H9 (cell line): ENCODE results near the gene NOVA1. TPM values are rescaled to one million over a fixed set of nuclear protein-coding genes. Genes with fewer than 3 reads are reported as not detected.

Experiments used
- DNase-seq: peaks from one replicate; pipeline ENCODE4 v3.0.0-alpha.2; 2017
- H2AFZ ChIP-seq: one replicate; pipeline ENCODE4 v1.6.1; 2013; ENCODE audit warnings: mild to moderate bottlenecking, low read length, control low read depth, moderate library complexity
- H2AK5ac ChIP-seq: 2 replicates; pipeline ENCODE4 v1.6.1; 2013; ENCODE audit warnings: low read length, control low read depth, mixed read lengths; ENCODE audit not compliant: insufficient read length
- H2BK120ac ChIP-seq: one replicate; pipeline ENCODE4 v1.6.1; 2013; ENCODE audit warnings: low read depth, mild to moderate bottlenecking, low read length, control low read depth, inconsistent platforms; ENCODE audit not compliant: poor library complexity, severe bottlenecking
- H2BK12ac ChIP-seq: 2 replicates; pipeline ENCODE4 v1.6.1; 2013; ENCODE audit warnings: low read length, control low read depth, mixed read lengths, low read depth; ENCODE audit not compliant: insufficient read length
- H2BK15ac ChIP-seq: 2 replicates; pipeline ENCODE4 v1.6.1; 2013; ENCODE audit warnings: low read depth, low read length, control low read depth
- H2BK20ac ChIP-seq: one replicate; pipeline ENCODE4 v1.6.1; 2013; ENCODE audit warnings: low read depth, mild to moderate bottlenecking, low read length, control low read depth, inconsistent platforms; ENCODE audit not compliant: poor library complexity, severe bottlenecking
- H2BK5ac ChIP-seq: 2 replicates; pipeline ENCODE4 v1.6.1; 2013; ENCODE audit warnings: low read length, control low read depth, mixed read lengths; ENCODE audit not compliant: insufficient read length
- H3K14ac ChIP-seq: 2 replicates; pipeline ENCODE4 v1.6.1; 2013; ENCODE audit warnings: low read length, control low read depth; ENCODE audit not compliant: insufficient read depth
- H3K18ac ChIP-seq: 2 replicates; pipeline ENCODE4 v1.6.1; 2013; ENCODE audit warnings: low read depth, mild to moderate bottlenecking, mixed read lengths, low read length, control low read depth; ENCODE audit not compliant: insufficient read length
- H3K23ac ChIP-seq: 2 replicates; pipeline ENCODE4 v1.6.1; 2013; ENCODE audit warnings: low read length, control low read depth, mixed read lengths, low read depth; ENCODE audit not compliant: insufficient read length
- H3K23me2 ChIP-seq: 2 replicates; pipeline ENCODE4 v1.6.1; 2013; ENCODE audit warnings: low read depth, mild to moderate bottlenecking, mixed read lengths, low read length, control low read depth; ENCODE audit not compliant: insufficient read length, poor library complexity, severe bottlenecking
- H3K27ac ChIP-seq: 2 replicates; pipeline ENCODE4 v1.5.1; 2013; ENCODE audit warnings: low read length, control low read depth, mixed read lengths, low read depth; ENCODE audit not compliant: insufficient read length
- H3K27me3 ChIP-seq: 2 replicates; pipeline ENCODE4 v1.6.1; 2013; ENCODE audit warnings: low read length, control low read depth, inconsistent platforms; ENCODE audit not compliant: insufficient read depth
- H3K4ac ChIP-seq: 2 replicates; pipeline ENCODE4 v1.6.1; 2013; ENCODE audit warnings: low read depth, mild to moderate bottlenecking, control low read depth, inconsistent platforms, low read length, moderate library complexity
- H3K4me1 ChIP-seq: 2 replicates; pipeline ENCODE4 v1.6.1; 2013; ENCODE audit warnings: low read length, control low read depth, inconsistent platforms; ENCODE audit not compliant: insufficient read depth
- H3K4me2 ChIP-seq: 2 replicates; pipeline ENCODE4 v1.6.1; 2013; ENCODE audit warnings: low read length, control low read depth, mixed read lengths; ENCODE audit not compliant: insufficient read length, insufficient read depth
- H3K56ac ChIP-seq: 2 replicates; pipeline ENCODE4 v1.6.1; 2013; ENCODE audit warnings: low read depth, mild to moderate bottlenecking, mixed read lengths, low read length, control low read depth; ENCODE audit not compliant: insufficient read length
- H3K79me1 ChIP-seq: 2 replicates; pipeline ENCODE4 v1.6.1; 2013; ENCODE audit warnings: low read depth, mild to moderate bottlenecking, moderate library complexity, low read length, control low read depth, inconsistent platforms; ENCODE audit not compliant: insufficient read depth, poor library complexity, severe bottlenecking
- H3K79me2 ChIP-seq: 2 replicates; pipeline ENCODE4 v1.6.1; 2013; ENCODE audit warnings: low read length, control low read depth, inconsistent platforms; ENCODE audit not compliant: insufficient read depth
- H3K9ac ChIP-seq: 2 replicates; pipeline ENCODE4 v1.6.1; 2013; ENCODE audit warnings: low read length, control low read depth, mixed read lengths; ENCODE audit not compliant: insufficient read length; ENCODE audit errors: extremely low read depth
- H3K9me3 ChIP-seq: one replicate; pipeline ENCODE4 v1.6.1; 2013; ENCODE audit warnings: low read depth, low read length, inconsistent platforms; ENCODE audit not compliant: control insufficient read depth
- H3T11ph ChIP-seq: one replicate; pipeline ENCODE4 v1.6.1; 2013; ENCODE audit warnings: mild to moderate bottlenecking, low read length, control low read depth, inconsistent platforms
- H4K20me1 ChIP-seq: one replicate; pipeline ENCODE4 v1.6.1; 2013; ENCODE audit not compliant: control insufficient read depth, insufficient read length, insufficient read depth
- H4K5ac ChIP-seq: 2 replicates; pipeline ENCODE4 v1.6.1; 2013; ENCODE audit warnings: low read depth, mild to moderate bottlenecking, mixed read lengths, low read length, control low read depth; ENCODE audit not compliant: insufficient read length
- H4K8ac ChIP-seq: replicated peaks from 2 replicates; pipeline ENCODE4 v1.6.1; 2013; ENCODE audit warnings: low read length, control low read depth, mixed read lengths, low read depth; ENCODE audit not compliant: insufficient read length
- H4K91ac ChIP-seq: 2 replicates; pipeline ENCODE4 v1.6.1; 2013; ENCODE audit warnings: low read depth, mild to moderate bottlenecking, moderate library complexity, mixed read lengths, low read length, control low read depth; ENCODE audit not compliant: insufficient read length
- H3K27ac Mint-ChIP-seq, 3 experiments: 2 replicates in 2 of 3; 3 replicates in 1 of 3; pipeline ENCODE4 v1.8.0; 2020 to 2021; ENCODE audit warnings: mixed read lengths in 3 of 3, mild to moderate bottlenecking in 1 of 3, moderate library complexity in 1 of 3
- H3K27me3 Mint-ChIP-seq: 2 replicates; pipeline ENCODE4 v1.8.0; 2021; ENCODE audit warnings: low read depth, mild to moderate bottlenecking, moderate library complexity, mixed read lengths
- H3K36me3 Mint-ChIP-seq, 3 experiments: 2 replicates in 2 of 3; 3 replicates in 1 of 3; pipeline ENCODE4 v1.8.0; 2020 to 2021; ENCODE audit warnings: low read depth in 3 of 3, mixed read lengths in 3 of 3; ENCODE audit not compliant: insufficient read depth in 1 of 3
- H3K4me1 Mint-ChIP-seq, 2 experiments: 2 replicates each; pipeline ENCODE4 v1.8.0; 2020; ENCODE audit warnings: mixed read lengths in 2 of 2
- H3K4me3 Mint-ChIP-seq, 2 experiments: 2 replicates in 1 of 2; 3 replicates in 1 of 2; pipeline ENCODE4 v1.8.0; 2020 to 2021; ENCODE audit warnings: mild to moderate bottlenecking in 2 of 2, mixed read lengths in 2 of 2, moderate library complexity in 1 of 2
- H3K9me3 Mint-ChIP-seq, 2 experiments: 2 replicates in 1 of 2; 3 replicates in 1 of 2; pipeline ENCODE4 v1.8.0; 2020; ENCODE audit warnings: mild to moderate bottlenecking in 2 of 2, mixed read lengths in 2 of 2, moderate library complexity in 1 of 2
- CTCF ChIP-seq: fragments of 200-600 bp; sonication (generic); conservative IDR thresholded peaks from 3 replicates; pipeline ENCODE4 v1.8.0; 2021; ENCODE audit warnings: antibody characterized with exemption, mild to moderate bottlenecking
- WGBS: extraction: QIAGEN DNeasy Blood & Tissue Kit; methylation state at CpG from one replicate; pipeline ENCODE4 v1.1.7; 2013; ENCODE audit warnings: missing lambda C conversion rate, low lambda C conversion rate, mixed read lengths; ENCODE audit not compliant: insufficient read length; ENCODE audit errors: extremely low coverage; 5-methylcytosine and 5-hydroxymethylcytosine counted together
- total RNA-seq: library from RNA; stranded (reverse); gene quantifications from 2 replicates; pipeline ENCODE4 v1.2.1, GENCODE V29; 2021

NOVA1 gene
- total RNA-seq, 1 experiment from 2014 or later = 13.8 TPM

- Histone ChIP-seq H3K79me1 (no peaks in the 10 kb centered on the region), H2BK12ac (no peak overlapping the region), H2AK5ac (no peak overlapping the region), H3K9ac (no peak overlapping the region), H3K27me3 (no peaks in the 10 kb centered on the region), H3K9me3 (no peaks in the 10 kb centered on the region), H2BK5ac (no peak overlapping the region), H3K14ac (no peak overlapping the region), H3K23ac (no peak overlapping the region), H4K8ac (no peak overlapping the region), H2AFZ (peak overlapping the region; percentile 35), H2BK20ac (no peak overlapping the region), H4K5ac (no peak overlapping the region), H3K27ac (no peak overlapping the region), H3K4me1 (no peaks in the 10 kb centered on the region), H3K56ac (no peak overlapping the region), H4K20me1 (no peaks in the 10 kb centered on the region), H3K23me2 (peaks cover 10% of the 10 kb centered on the region), H3K4ac (no peak overlapping the region), H2BK15ac (no peak overlapping the region), H3K18ac (no peak overlapping the region), H2BK120ac (no peak overlapping the region), H4K91ac (no peak overlapping the region), H3K4me2 (peak overlapping the region; percentile 84), H3K79me2 (no peaks in the 10 kb centered on the region), H3T11ph (no peak overlapping the region)
- TF ChIP-seq CTCF = no peak
- Mint-ChIP-seq H3K4me1 (peaks cover 29 to 34% of the 10 kb centered on the region in 2 experiments), H3K27ac (peak overlapping the region in 2 of 3 experiments; percentile 58 to 95; a peak in 2 of 7 replicates), H3K36me3 (peaks cover 0 to 2% (median 2%) of the 10 kb centered on the region in 3 experiments; a peak in 1 of 7 replicates), H3K27me3 (peaks cover 10% of the 10 kb centered on the region), H3K4me3 (peak overlapping the region; percentile 97 to 99), H3K9me3 (no peaks in the 10 kb centered on the region; a peak in 2 of 5 replicates)
- no peak for DNase-seq
- WGBS = no CpG with 5 or more reads among the region's 18 CpGs
Measured at GRCh38 chr14:26598672-26599131, 869 bp upstream of the NOVA1 start.
